Keratinocyte (primary cell): ENCODE data around the gene DES. TPM values are rescaled to one million over a fixed set of nuclear protein-coding genes. Genes with fewer than 3 reads are reported as not detected.

Experiments used
- DNase-seq: peaks from one replicate; pipeline ENCODE4 v3.0.0-alpha.2; 2011; ENCODE audit warnings: low read depth, missing footprints, low spot score
- FAIRE-seq: peaks from 2 replicates; lab custom pipeline; 2011; peaks lifted over from hg19 to GRCh38; lab: Jason Lieb, UNC
- H2AFZ ChIP-seq: 2 replicates; pipeline ENCODE4 v1.6.0; 2012; ENCODE audit warnings: low read length, control low read depth, inconsistent platforms; ENCODE audit not compliant: control insufficient read depth
- H3K27ac ChIP-seq: 2 replicates; pipeline ENCODE4 v1.5.1; 2011; ENCODE audit warnings: low read length; ENCODE audit not compliant: control insufficient read depth, insufficient read depth
- H3K27me3 ChIP-seq: 3 replicates; pipeline ENCODE4 v1.6.0; 2011; ENCODE audit warnings: low read length; ENCODE audit not compliant: control insufficient read depth, insufficient read depth; ENCODE audit errors: extremely low read depth
- H3K36me3 ChIP-seq, 2 experiments: 2 replicates in 1 of 2; 3 replicates in 1 of 2; pipeline ENCODE4 v1.5.1; 2011; ENCODE audit warnings: low read length in 2 of 2, mild to moderate bottlenecking in 1 of 2; ENCODE audit not compliant: control insufficient read depth in 2 of 2, insufficient read depth in 2 of 2; ENCODE audit errors: extremely low read depth in 1 of 2
- H3K4me1 ChIP-seq: 3 replicates; pipeline ENCODE4 v1.5.1; 2011; ENCODE audit warnings: low read length; ENCODE audit not compliant: control insufficient read depth, insufficient read depth; ENCODE audit errors: extremely low read depth
- H3K4me2 ChIP-seq: 3 replicates; pipeline ENCODE4 v1.6.0; 2011; ENCODE audit warnings: low read depth, low read length; ENCODE audit not compliant: control insufficient read depth, insufficient read depth; ENCODE audit errors: extremely low read depth
- H3K4me3 ChIP-seq, 3 experiments: fragments of 200-600 bp in 1 of 3; sonication (generic) in 1 of 3; 2 replicates in 2 of 3; 3 replicates in 1 of 3; pipeline ENCODE4 v1.5.1; 2011 to 2016; ENCODE audit warnings: low read length in 3 of 3, mild to moderate bottlenecking in 3 of 3, control low read depth in 2 of 3, inconsistent platforms in 1 of 3, low read depth in 1 of 3, mixed read lengths in 1 of 3, mixed run types in 1 of 3, moderate library complexity in 1 of 3; ENCODE audit not compliant: control insufficient read depth in 2 of 3, insufficient read depth in 2 of 3; ENCODE audit errors: extremely low read depth in 1 of 3
- H3K79me2 ChIP-seq: 2 replicates; pipeline ENCODE4 v1.6.0; 2012; ENCODE audit warnings: low read length; ENCODE audit not compliant: control insufficient read depth, insufficient read depth
- H3K9ac ChIP-seq: 3 replicates; pipeline ENCODE4 v1.6.0; 2011; ENCODE audit warnings: low read length; ENCODE audit not compliant: control insufficient read depth, insufficient read depth; ENCODE audit errors: extremely low read depth
- H3K9me1 ChIP-seq: 3 replicates; pipeline ENCODE4 v1.6.0; 2011; ENCODE audit warnings: low read length; ENCODE audit not compliant: control insufficient read depth, insufficient read depth; ENCODE audit errors: extremely low read depth
- H3K9me3 ChIP-seq: 2 replicates; pipeline ENCODE4 v1.5.1; 2012; ENCODE audit warnings: low read depth, low read length; ENCODE audit not compliant: control insufficient read depth
- H4K20me1 ChIP-seq: 3 replicates; pipeline ENCODE4 v1.6.0; 2011; ENCODE audit warnings: low read length; ENCODE audit not compliant: control insufficient read depth, insufficient read depth; ENCODE audit errors: extremely low read depth
- EZH2 ChIP-seq: IDR thresholded peaks from one replicate; pipeline ENCODE4 v1.6.1; 2012; ENCODE audit warnings: inconsistent platforms, mild to moderate bottlenecking, low read length, moderate library complexity
- dilution Hi-C: fragments of 300-500 bp; cut with MboI; formaldehyde crosslinking; loops from one replicate; pipeline ENCODE4 v1.7.0; 2020; ENCODE audit warnings: low sequenced_read_pairs; ENCODE audit not compliant: extremely low pct_ligation_motif_present
- polyA plus RNA-seq, 5 experiments: library from polyadenylated mRNA; depleted of rRNA in 3 of 5; stranded (reverse) in 3 of 5; stranded (forward) in 1 of 5; unstranded in 1 of 5; fragments of >200 nt; gene quantifications; 1 replicate in 1 of 5; 2 replicates in 3 of 5; 3 replicates in 1 of 5; pipeline versions ENCODE4 v1.2.1 to v1.2.3, GENCODE V29; 2011 to 2012; ENCODE audit warnings: missing spikeins in 2 of 5, low read depth in 1 of 5, low replicate concordance in 1 of 5
- TF ChIP-seq, protein P1 (sequence below), 3 experiments: IDR thresholded peaks in 1 of 3; conservative IDR thresholded peaks in 1 of 3; optimal IDR thresholded peaks in 1 of 3; 2 replicates in 2 of 3; 3 replicates in 1 of 3; pipeline versions ENCODE3 to v1.5.1; 2011; ENCODE audit warnings: low read length in 3 of 3, mild to moderate bottlenecking in 3 of 3, moderate library complexity in 2 of 3, control low read depth in 1 of 3, inconsistent platforms in 1 of 3; ENCODE audit not compliant: insufficient read depth in 2 of 3; ENCODE audit errors: extremely low read depth in 1 of 3

The DES gene
- polyA plus RNA-seq, 1 donor (not counting 4 experiments of a cell fraction or from before 2014, with no cell fraction given), result not detected

DNA sequence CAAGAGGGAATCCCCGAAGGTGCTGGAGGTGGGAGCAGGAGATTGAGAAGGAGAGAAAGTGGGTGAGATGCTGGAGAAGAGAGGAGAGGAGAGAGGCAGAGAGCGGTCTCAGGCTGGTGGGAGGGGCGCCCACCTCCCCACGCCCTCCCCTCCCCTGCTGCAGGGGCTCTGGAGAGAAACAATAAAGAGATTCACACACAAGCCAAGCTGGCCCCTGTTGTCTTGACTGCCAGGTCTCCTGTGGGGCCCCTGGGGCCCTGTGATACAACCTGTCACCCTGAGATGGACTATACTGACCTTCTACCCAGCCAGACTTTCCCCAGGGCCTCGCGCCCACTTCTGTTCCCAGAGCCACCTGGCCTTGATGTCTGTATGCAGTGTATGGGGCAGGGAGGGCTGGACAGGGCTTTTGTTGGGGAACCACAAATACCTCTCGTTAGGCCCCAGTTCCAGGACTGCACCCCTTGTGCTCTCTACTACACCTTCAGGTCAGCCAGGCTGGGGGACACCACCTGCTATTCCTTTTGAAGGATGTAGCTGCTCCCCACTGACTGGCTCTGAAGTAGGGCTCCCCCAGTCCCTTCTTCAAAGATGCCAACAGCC lies 8.5 kb downstream of the DES start:
- FAIRE-seq, result no peak
- no peak overlapping the region for H3K9ac ChIP-seq
- DNase-seq, result no peak
- H4K20me1 ChIP-seq, result no peaks in the 10 kb centered on the region
- H3K27me3 ChIP-seq, result peaks cover 6% of the 10 kb centered on the region
- no peaks in the 10 kb centered on the region for H3K4me1 ChIP-seq
- no peaks in the 10 kb centered on the region for H3K9me1 ChIP-seq
- H3K4me2 ChIP-seq, result no peak overlapping the region
- dilution Hi-C loops, result no loop called here
- H2AFZ ChIP-seq, result no peak overlapping the region
- H3K4me3 ChIP-seq, result no peak overlapping the region
- no peaks in the 10 kb centered on the region for H3K36me3 ChIP-seq
- H3K79me2 ChIP-seq, result no peaks in the 10 kb centered on the region
- TF ChIP-seq, protein P1, sequence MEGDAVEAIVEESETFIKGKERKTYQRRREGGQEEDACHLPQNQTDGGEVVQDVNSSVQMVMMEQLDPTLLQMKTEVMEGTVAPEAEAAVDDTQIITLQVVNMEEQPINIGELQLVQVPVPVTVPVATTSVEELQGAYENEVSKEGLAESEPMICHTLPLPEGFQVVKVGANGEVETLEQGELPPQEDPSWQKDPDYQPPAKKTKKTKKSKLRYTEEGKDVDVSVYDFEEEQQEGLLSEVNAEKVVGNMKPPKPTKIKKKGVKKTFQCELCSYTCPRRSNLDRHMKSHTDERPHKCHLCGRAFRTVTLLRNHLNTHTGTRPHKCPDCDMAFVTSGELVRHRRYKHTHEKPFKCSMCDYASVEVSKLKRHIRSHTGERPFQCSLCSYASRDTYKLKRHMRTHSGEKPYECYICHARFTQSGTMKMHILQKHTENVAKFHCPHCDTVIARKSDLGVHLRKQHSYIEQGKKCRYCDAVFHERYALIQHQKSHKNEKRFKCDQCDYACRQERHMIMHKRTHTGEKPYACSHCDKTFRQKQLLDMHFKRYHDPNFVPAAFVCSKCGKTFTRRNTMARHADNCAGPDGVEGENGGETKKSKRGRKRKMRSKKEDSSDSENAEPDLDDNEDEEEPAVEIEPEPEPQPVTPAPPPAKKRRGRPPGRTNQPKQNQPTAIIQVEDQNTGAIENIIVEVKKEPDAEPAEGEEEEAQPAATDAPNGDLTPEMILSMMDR (optimal IDR thresholded peaks at IDR 0.05 in 1 of 3, IDR thresholded peaks at IDR 0.05 in 1 of 3, conservative IDR thresholded peaks at IDR 0.05 in 1 of 3; ENCODE audit: extremely low read depth in 1 of 3, insufficient read depth in 2 of 3, low read length in 3 of 3), result no peak
- no peak for TF ChIP-seq EZH2
- H3K27ac ChIP-seq, result no peak overlapping the region
- H3K9me3 ChIP-seq, result no peaks in the 10 kb centered on the region

GRCh38 chr2:219428469-219428868 lies 10.3 kb downstream of the DES start:
- Histone ChIP-seq H3K9me3 (no peaks in the 10 kb centered on the region), H3K9me1 (no peaks in the 10 kb centered on the region), H3K27me3 (peaks cover 6% of the 10 kb centered on the region), H3K4me1 (no peaks in the 10 kb centered on the region), H3K4me3 (no peak overlapping the region), H3K79me2 (no peaks in the 10 kb centered on the region), H3K27ac (no peak overlapping the region), H2AFZ (no peak overlapping the region), H3K4me2 (no peak overlapping the region), H3K36me3 (no peaks in the 10 kb centered on the region), H3K9ac (no peak overlapping the region), H4K20me1 (no peaks in the 10 kb centered on the region)
- DNase-seq (no peak), FAIRE-seq (no peak)
- dilution Hi-C loops, result no loop called here
- TF ChIP-seq, protein P1 (optimal IDR thresholded peaks at IDR 0.05 in 1 of 3, IDR thresholded peaks at IDR 0.05 in 1 of 3, conservative IDR thresholded peaks at IDR 0.05 in 1 of 3; ENCODE audit: extremely low read depth in 1 of 3, insufficient read depth in 2 of 3, low read length in 3 of 3), result no peak
- TF ChIP-seq EZH2, result no peak
